Mucosa of stomach (tissue), 1 donor: ENCODE measurements around the gene HMG20A.

Experiments used
- H3K27me3 ChIP-seq: one replicate; pipeline ENCODE4 v1.7.0; 2013; ENCODE audit warnings: mild to moderate bottlenecking, low read length; ENCODE audit not compliant: control insufficient read depth, insufficient read depth
- H3K36me3 ChIP-seq: one replicate; pipeline ENCODE4 v1.7.0; 2013; ENCODE audit warnings: low read length; ENCODE audit not compliant: control insufficient read depth, insufficient read depth
- H3K4me1 ChIP-seq: one replicate; pipeline ENCODE4 v1.7.0; 2013; ENCODE audit warnings: mild to moderate bottlenecking, low read length; ENCODE audit not compliant: control insufficient read depth, insufficient read depth
- H3K4me3 ChIP-seq: one replicate; pipeline ENCODE4 v1.7.0; 2013; ENCODE audit warnings: low read length
- H3K9ac ChIP-seq: one replicate; pipeline ENCODE4 v1.7.0; 2013; ENCODE audit warnings: mild to moderate bottlenecking, low read length, moderate library complexity
- H3K9me3 ChIP-seq: one replicate; pipeline ENCODE4 v1.7.0; 2013; ENCODE audit warnings: mild to moderate bottlenecking, low read length, moderate library complexity; ENCODE audit not compliant: control insufficient read depth
- donor health status: Pancreatic carcinoma.

The HMG20A gene

GRCh38 chr15:77418966-77419835 is 1.5 kb upstream of the HMG20A start:
- peak overlapping the region; percentile 76 for H3K9ac ChIP-seq
- no peaks in the 10 kb centered on the region for H3K36me3 ChIP-seq
- H3K9me3 ChIP-seq: no peaks in the 10 kb centered on the region
- peaks cover 18% of the 10 kb centered on the region for H3K4me1 ChIP-seq
- no peaks in the 10 kb centered on the region for H3K27me3 ChIP-seq
- peak overlapping the region; percentile 51 for H3K4me3 ChIP-seq

- Histone ChIP-seq H3K36me3 (no peaks in the 10 kb centered on the region), H3K4me1 (peaks cover 19% of the 10 kb centered on the region), H3K27me3 (no peaks in the 10 kb centered on the region)
These were observed 665 bp upstream of the HMG20A start, which contains the start of gene PEAK1 for GRCh38 chr15:77419836-77420609. Gene PEAK1 (minus strand): TSS chr15:77420104. CDS start chr15:77181926, 238,178 bp downstream.

GRCh38 chr15:77421370-77421700 is 647 bp downstream of the HMG20A start:
- Histone ChIP-seq H3K4me3 (peak overlapping the region; percentile 77), H3K27me3 (no peaks in the 10 kb centered on the region), H3K4me1 (peaks cover 23% of the 10 kb centered on the region), H3K9me3 (no peaks in the 10 kb centered on the region), H3K36me3 (no peaks in the 10 kb centered on the region), H3K9ac (peak overlapping the region; percentile 91)

More at GRCh38 chr15:77419836-77420609, 665 bp upstream of the HMG20A start, which contains the start of gene PEAK1:
- peak within 1 kb of the TSS; percentile 91 for H3K9ac ChIP-seq
- H3K9me3 ChIP-seq: no peaks in the 10 kb centered on the region
- peak within 1 kb of the TSS; percentile 77 for H3K4me3 ChIP-seq

- Histone ChIP-seq H3K4me3 (no peak overlapping the region), H3K4me1 (peaks cover 10% of the 10 kb centered on the region), H3K36me3 (no peaks in the 10 kb centered on the region), H3K9me3 (no peaks in the 10 kb centered on the region), H3K9ac (no peak overlapping the region), H3K27me3 (no peaks in the 10 kb centered on the region)
These were observed 4.4 kb downstream of the HMG20A start for GRCh38 chr15:77425104-77425503.

- Histone ChIP-seq H3K9me3 (no peaks in the 10 kb centered on the region), H3K27me3 (no peaks in the 10 kb centered on the region), H3K4me3 (no peak overlapping the region), H3K9ac (no peak overlapping the region), H3K4me1 (peaks cover 10% of the 10 kb centered on the region), H3K36me3 (no peaks in the 10 kb centered on the region)
These were observed 5.7 kb downstream of the HMG20A start for GRCh38 chr15:77426377-77426776.

- H3K9ac ChIP-seq: no peak overlapping the region
- no peaks in the 10 kb centered on the region for H3K36me3 ChIP-seq
- H3K9me3 ChIP-seq: no peaks in the 10 kb centered on the region
- no peak overlapping the region for H3K4me3 ChIP-seq
- H3K27me3 ChIP-seq: no peaks in the 10 kb centered on the region
- peaks cover 7% of the 10 kb centered on the region for H3K4me1 ChIP-seq
These were observed 6.2 kb downstream of the HMG20A start for GRCh38 chr15:77426871-77427270.

GRCh38 chr15:77430213-77430612 is 9.5 kb downstream of the HMG20A start:
- H3K9me3 ChIP-seq: no peaks in the 10 kb centered on the region
- H3K4me3 ChIP-seq: no peak overlapping the region
- H3K36me3 ChIP-seq: no peaks in the 10 kb centered on the region
- no peak overlapping the region for H3K9ac ChIP-seq
- H3K4me1 ChIP-seq: peaks cover 2% of the 10 kb centered on the region
- H3K27me3 ChIP-seq: no peaks in the 10 kb centered on the region

- Histone ChIP-seq H3K9me3 (no peaks in the 10 kb centered on the region), H3K9ac (no peak overlapping the region), H3K27me3 (no peaks in the 10 kb centered on the region), H3K4me1 (no peaks in the 10 kb centered on the region), H3K36me3 (no peaks in the 10 kb centered on the region), H3K4me3 (no peak overlapping the region)
These were observed 10.0 kb downstream of the HMG20A start for GRCh38 chr15:77430652-77431051.

- Histone ChIP-seq H3K9me3 (no peaks in the 10 kb centered on the region), H3K36me3 (no peaks in the 10 kb centered on the region), H3K9ac (no peak overlapping the region), H3K4me3 (no peak overlapping the region), H3K27me3 (no peaks in the 10 kb centered on the region), H3K4me1 (peaks cover 9% of the 10 kb centered on the region)
These were observed 16.1 kb downstream of the HMG20A start for GRCh38 chr15:77436822-77437221.

- no peaks in the 10 kb centered on the region for H3K27me3 ChIP-seq
- no peak overlapping the region for H3K4me3 ChIP-seq
- H3K9ac ChIP-seq: no peak overlapping the region
- H3K4me1 ChIP-seq: peaks cover 14% of the 10 kb centered on the region
- no peaks in the 10 kb centered on the region for H3K9me3 ChIP-seq
- no peaks in the 10 kb centered on the region for H3K36me3 ChIP-seq
These were observed 16.6 kb downstream of the HMG20A start for GRCh38 chr15:77437264-77437663.

- H3K4me1 ChIP-seq: peaks cover 14% of the 10 kb centered on the region
- no peaks in the 10 kb centered on the region for H3K36me3 ChIP-seq
- no peaks in the 10 kb centered on the region for H3K9me3 ChIP-seq
- H3K9ac ChIP-seq: no peak overlapping the region
- no peaks in the 10 kb centered on the region for H3K27me3 ChIP-seq
- H3K4me3 ChIP-seq: no peak overlapping the region
These were observed 19.8 kb downstream of the HMG20A start for GRCh38 chr15:77440378-77440999.
